Astrocyte (in vitro differentiated cells and primary cell): ENCODE data around the gene MOB3A. TPM values are rescaled to one million over a fixed set of nuclear protein-coding genes. Genes with fewer than 3 reads are reported as not detected.

Experiments
- DNase-seq: peaks from one replicate; pipeline ENCODE4 v3.0.0-alpha.2; 2010; ENCODE audit warnings: low read depth
- FAIRE-seq: peaks from 2 replicates; lab custom pipeline; 2011; peaks lifted over from hg19 to GRCh38; lab: Jason Lieb, UNC
- H2AFZ ChIP-seq: 2 replicates; pipeline ENCODE4 v1.6.0; 2012; ENCODE audit warnings: low read depth, low read length, inconsistent platforms
- H3K27ac ChIP-seq: 2 replicates; pipeline ENCODE4 v1.5.1; 2011; ENCODE audit warnings: low read depth, low read length, inconsistent platforms
- H3K27me3 ChIP-seq: 2 replicates; pipeline ENCODE4 v1.6.0; 2011; ENCODE audit warnings: low read length, inconsistent platforms; ENCODE audit not compliant: insufficient read depth
- H3K36me3 ChIP-seq: 2 replicates; pipeline ENCODE4 v1.5.1; 2011; ENCODE audit warnings: low read length, inconsistent platforms; ENCODE audit not compliant: insufficient read depth
- H3K4me1 ChIP-seq: 2 replicates; pipeline ENCODE4 v1.5.1; 2011; ENCODE audit warnings: low read length, inconsistent platforms; ENCODE audit not compliant: insufficient read depth
- H3K4me2 ChIP-seq: 2 replicates; pipeline ENCODE4 v1.6.0; 2012; ENCODE audit warnings: low read length, inconsistent platforms
- H3K4me3 ChIP-seq: 2 replicates; pipeline ENCODE4 v1.5.1; 2011; ENCODE audit warnings: low read depth, mild to moderate bottlenecking, low read length, inconsistent platforms; ENCODE audit not compliant: insufficient read depth
- H3K79me2 ChIP-seq: 2 replicates; pipeline ENCODE4 v1.6.0; 2012; ENCODE audit warnings: mild to moderate bottlenecking, low read length, inconsistent platforms; ENCODE audit not compliant: insufficient read depth
- H3K9ac ChIP-seq: 2 replicates; pipeline ENCODE4 v1.6.0; 2012; ENCODE audit warnings: mild to moderate bottlenecking, low read length, inconsistent platforms
- H3K9me3 ChIP-seq: 2 replicates; pipeline ENCODE4 v1.5.1; 2012; ENCODE audit warnings: low read depth, mild to moderate bottlenecking, low read length, inconsistent platforms; ENCODE audit not compliant: insufficient read depth
- H4K20me1 ChIP-seq: 2 replicates; pipeline ENCODE4 v1.6.0; 2012; ENCODE audit warnings: low read length, inconsistent platforms; ENCODE audit not compliant: insufficient read depth
- H3K27ac Mint-ChIP-seq: one replicate; pipeline ENCODE4 v1.8.0; 2021; ENCODE audit warnings: mild to moderate bottlenecking, mixed read lengths; ENCODE audit not compliant: unreplicated experiment
- H3K27me3 Mint-ChIP-seq: one replicate; pipeline ENCODE4 v1.8.0; 2021; ENCODE audit warnings: low read depth, mixed read lengths; ENCODE audit not compliant: unreplicated experiment
- H3K36me3 Mint-ChIP-seq: one replicate; pipeline ENCODE4 v1.8.0; 2021; ENCODE audit warnings: low read depth, mixed read lengths; ENCODE audit not compliant: unreplicated experiment
- H3K4me1 Mint-ChIP-seq: one replicate; pipeline ENCODE4 v1.8.0; 2021; ENCODE audit warnings: low read depth, mixed read lengths; ENCODE audit not compliant: unreplicated experiment
- H3K4me3 Mint-ChIP-seq: one replicate; pipeline ENCODE4 v1.8.0; 2021; ENCODE audit warnings: mild to moderate bottlenecking, moderate library complexity, mixed read lengths; ENCODE audit not compliant: unreplicated experiment
- H3K9me3 Mint-ChIP-seq: one replicate; pipeline ENCODE4 v1.8.0; 2021; ENCODE audit warnings: mild to moderate bottlenecking, mixed read lengths; ENCODE audit not compliant: unreplicated experiment
- CTCF ChIP-seq: IDR thresholded peaks from 2 replicates; pipeline ENCODE4 v1.5.1; 2011; ENCODE audit warnings: low read depth, mild to moderate bottlenecking, inconsistent platforms, low read length, moderate library complexity; ENCODE audit not compliant: insufficient read depth
- EZH2 ChIP-seq: IDR thresholded peaks from 2 replicates; pipeline ENCODE4 v1.6.1; 2012; ENCODE audit warnings: mild to moderate bottlenecking, low read length, inconsistent platforms; ENCODE audit not compliant: insufficient read depth
- total RNA-seq: library from RNA; stranded (reverse); gene quantifications from 2 replicates; pipeline ENCODE4 v1.2.1, GENCODE V29; 2021

MOB3A gene
- total RNA-seq, 1 donor from 2014 or later, result 45.3 TPM

DNA sequence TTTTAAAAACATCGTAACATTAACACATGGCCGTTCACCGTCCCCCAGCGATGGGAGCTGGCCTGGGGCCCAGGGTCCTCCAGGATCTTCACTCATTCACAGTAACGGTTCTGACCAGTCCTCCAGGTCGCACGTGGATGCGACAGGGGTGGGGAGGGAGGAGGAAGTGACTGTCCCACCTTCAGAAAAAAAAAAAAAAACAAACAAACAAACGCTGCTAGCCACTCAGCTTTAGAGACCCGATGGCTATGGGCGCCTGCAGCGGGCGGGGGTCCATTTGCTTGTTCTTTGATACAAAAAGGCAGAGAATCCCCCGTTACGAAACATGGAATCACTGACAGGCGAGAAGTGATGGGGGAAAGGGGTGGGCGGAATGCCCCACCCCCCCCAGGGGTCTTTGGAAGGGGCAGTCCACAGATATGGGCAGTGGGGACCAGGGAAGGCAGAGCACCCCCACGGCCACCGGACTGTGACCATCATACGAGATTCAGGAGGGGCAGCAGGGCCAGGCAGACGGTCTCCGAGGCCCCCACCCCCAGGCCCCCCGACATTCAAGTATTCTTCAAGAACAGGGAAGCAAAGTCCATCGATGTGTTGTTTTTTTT lies 58.4 kb downstream of the MOB3A start:
- TF ChIP-seq EZH2, result no peak
- TF ChIP-seq CTCF, result no peak
- no peaks in the 10 kb centered on the region for H3K36me3 Mint-ChIP-seq
- Histone ChIP-seq H2AFZ (no peak overlapping the region), H3K27me3 (no peaks in the 10 kb centered on the region), H3K9me3 (peaks cover 4% of the 10 kb centered on the region), H3K4me2 (no peak overlapping the region), H3K4me1 (peaks cover 12% of the 10 kb centered on the region), H3K79me2 (no peaks in the 10 kb centered on the region), H3K36me3 (no peaks in the 10 kb centered on the region), H3K9ac (no peak overlapping the region), H4K20me1 (peaks cover 6% of the 10 kb centered on the region), H3K27ac (no peak overlapping the region), H3K4me3 (no peak overlapping the region)
- H3K27me3 Mint-ChIP-seq, result no peaks in the 10 kb centered on the region
- no peak for FAIRE-seq
- no peak for DNase-seq
- peaks cover 2% of the 10 kb centered on the region for H3K4me1 Mint-ChIP-seq
- peaks cover 2% of the 10 kb centered on the region for H3K9me3 Mint-ChIP-seq
- H3K4me3 Mint-ChIP-seq, result no peak overlapping the region
- H3K27ac Mint-ChIP-seq, result no peak overlapping the region

- no peaks in the 10 kb centered on the region for H3K36me3 ChIP-seq
- DNase-seq (no peak), FAIRE-seq (no peak)
- Mint-ChIP-seq H3K27ac (no peak overlapping the region), H3K9me3 (peaks cover 2% of the 10 kb centered on the region), H3K4me3 (no peak overlapping the region), H3K4me1 (peaks cover 7% of the 10 kb centered on the region), H3K27me3 (no peaks in the 10 kb centered on the region), H3K36me3 (no peaks in the 10 kb centered on the region)
- no peak overlapping the region for H3K4me2 ChIP-seq
- H2AFZ ChIP-seq, result no peak overlapping the region
- H3K27me3 ChIP-seq, result no peaks in the 10 kb centered on the region
- H3K4me3 ChIP-seq, result no peak overlapping the region
- H3K27ac ChIP-seq, result no peak overlapping the region
- H3K9me3 ChIP-seq, result peaks cover 4% of the 10 kb centered on the region
- TF ChIP-seq CTCF (no peak), EZH2 (no peak)
- no peaks in the 10 kb centered on the region for H3K79me2 ChIP-seq
- no peak overlapping the region for H3K9ac ChIP-seq
- peaks cover 11% of the 10 kb centered on the region for H3K4me1 ChIP-seq
- peaks cover 6% of the 10 kb centered on the region for H4K20me1 ChIP-seq
Observed at GRCh38 chr19:2036424-2036823, 59.7 kb downstream of the MOB3A start.

DNA sequence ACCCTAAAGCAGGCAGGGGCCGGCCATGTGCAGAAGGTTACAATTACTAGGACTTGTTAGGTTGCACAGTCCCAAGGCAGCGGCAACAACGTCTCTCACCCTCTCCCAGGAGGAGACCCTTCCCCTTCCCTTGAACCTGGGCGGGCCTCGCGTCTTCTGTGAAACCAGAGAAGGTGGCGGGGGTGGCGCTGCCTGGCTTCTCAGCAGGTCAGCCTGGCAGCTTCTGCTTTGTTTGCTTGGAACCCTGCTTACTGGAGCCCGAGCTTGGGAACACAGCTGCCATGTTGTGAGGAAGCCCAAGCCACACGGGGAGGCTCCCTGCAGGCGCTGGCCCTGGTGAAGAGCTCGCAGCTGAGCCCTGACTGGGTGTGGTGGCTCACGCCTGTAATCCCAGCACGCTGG lies 60.5 kb downstream of the MOB3A start:
- Histone ChIP-seq H4K20me1 (no peaks in the 10 kb centered on the region), H3K9ac (no peak overlapping the region), H3K36me3 (no peaks in the 10 kb centered on the region), H3K27me3 (no peaks in the 10 kb centered on the region), H3K4me3 (no peak overlapping the region), H3K27ac (no peak overlapping the region), H3K4me1 (peaks cover 10% of the 10 kb centered on the region), H3K4me2 (no peak overlapping the region), H3K9me3 (peaks cover 4% of the 10 kb centered on the region), H3K79me2 (no peaks in the 10 kb centered on the region), H2AFZ (no peak overlapping the region)
- no peak for DNase-seq
- no peak overlapping the region for H3K27ac Mint-ChIP-seq
- TF ChIP-seq EZH2 (no peak), CTCF (no peak)
- H3K4me1 Mint-ChIP-seq, result peaks cover 6% of the 10 kb centered on the region
- peaks cover 2% of the 10 kb centered on the region for H3K9me3 Mint-ChIP-seq
- no peak for FAIRE-seq
- H3K36me3 Mint-ChIP-seq, result no peaks in the 10 kb centered on the region
- H3K27me3 Mint-ChIP-seq, result no peaks in the 10 kb centered on the region
- no peak overlapping the region for H3K4me3 Mint-ChIP-seq
